Left forelimb (tissue), 1 donor: Measurements from ENCODE around the gene TAF13.
"Not testable (repeated sequence)": the region's sequence is repeated elsewhere in the genome, so short reads cannot be mapped to it uniquely, and the experiment has no call there.

ENCODE experiments used
- DNase-seq: peaks from one replicate; pipeline ENCODE4 v3.0.0-alpha.2; 2018; ENCODE audit warnings: low spot score

TAF13 gene

GRCh38 chr1:109046671-109047070, 29.1 kb downstream of the TAF13 start:
- DNase-seq: no peak

- no peak for DNase-seq
Measured at GRCh38 chr1:109045595-109045994, 30.2 kb downstream of the TAF13 start.

GRCh38 chr1:109041621-109042468, 34.0 kb downstream of the TAF13 start, which contains the start of gene WDR47:
WDR47 (minus strand) TSS chr1:109042102; CDS start chr1:109023512, 18,590 bp downstream.
- DNase-seq: peak; percentile 95

DNA sequence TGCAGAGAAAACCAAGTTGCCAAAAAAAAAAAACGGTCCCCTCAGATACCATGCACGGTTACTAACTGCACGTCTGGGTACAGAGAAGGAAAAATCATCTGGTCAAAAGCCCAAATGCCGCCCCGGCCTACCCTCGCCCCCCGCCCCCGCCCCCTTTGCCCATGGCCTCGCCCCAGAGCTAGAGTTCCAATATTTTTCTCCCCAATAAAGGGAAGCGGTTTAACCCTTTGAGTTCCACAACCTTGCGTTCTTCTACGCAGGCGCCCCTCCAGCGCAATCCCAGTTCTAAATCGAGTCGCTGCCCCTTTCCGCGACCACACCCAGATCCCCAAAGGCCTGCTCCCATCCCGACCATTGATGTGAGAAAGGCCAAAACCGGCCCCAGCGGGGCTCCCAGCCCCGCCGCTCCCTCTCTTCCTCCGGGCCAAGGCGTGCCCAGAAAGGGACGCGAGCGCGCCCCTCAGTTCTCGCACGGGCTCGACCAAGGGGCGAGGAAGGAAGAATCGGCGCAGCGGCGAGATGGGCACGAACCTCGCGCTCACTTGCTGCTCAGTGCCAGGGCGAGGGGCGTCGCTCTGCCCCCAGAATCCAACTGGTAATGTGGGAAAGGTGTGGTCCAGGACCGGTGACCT, 34.7 kb downstream of the TAF13 start:
- peak; percentile 67 for DNase-seq

- DNase-seq: no peak
Measured at GRCh38 chr1:109040627-109040988, 35.2 kb downstream of the TAF13 start.

GRCh38 chr1:109034382-109034781, 41.4 kb downstream of the TAF13 start:
- no peak for DNase-seq

- not testable (repeated sequence) for DNase-seq
Measured at GRCh38 chr1:109029493-109029892, 46.3 kb downstream of the TAF13 start.

- no peak for DNase-seq
Measured at GRCh38 chr1:109027841-109028240, 48.0 kb downstream of the TAF13 start.

DNA sequence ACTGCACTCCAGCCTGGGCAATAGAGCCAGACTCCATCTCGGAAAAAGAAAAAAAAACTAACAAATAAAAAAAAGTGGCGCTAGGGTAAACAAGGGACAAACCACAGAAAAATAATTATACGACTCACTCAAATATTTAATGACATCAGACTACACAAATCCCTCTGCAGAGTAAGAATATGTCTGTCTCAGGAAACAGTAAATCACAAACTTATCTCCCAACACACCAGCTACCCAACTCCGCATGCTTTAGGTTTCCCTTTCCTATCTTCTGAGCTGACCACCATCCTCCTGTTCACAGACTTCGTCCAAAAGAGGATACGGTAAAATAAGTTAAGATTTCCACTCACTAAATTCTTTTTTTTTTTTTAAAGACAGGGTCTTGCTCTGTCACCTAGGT, 50.1 kb downstream of the TAF13 start:
- no peak for DNase-seq

GRCh38 chr1:109024646-109025045, 51.2 kb downstream of the TAF13 start:
- no peak for DNase-seq

GRCh38 chr1:109020693-109021257, 55.0 kb downstream of the TAF13 start:
- DNase-seq: no peak

- not testable (repeated sequence) for DNase-seq
Measured at GRCh38 chr1:109017719-109018118, 58.1 kb downstream of the TAF13 start.

GRCh38 chr1:109017134-109017533, 58.7 kb downstream of the TAF13 start:
- no peak for DNase-seq
